HCT116 (cell line): ENCODE measurements around the gene FGB. TPM values are rescaled to one million over a fixed set of nuclear protein-coding genes. Genes with fewer than 3 reads are reported as not detected.

ENCODE experiments used
- ATAC-seq: fragments of 200-7000 bp; cut with Tn5 transposase; 2 replicates; pipeline ENCODE4 v1.9.1; 2020; ENCODE audit warnings: mild to moderate bottlenecking, moderate library complexity
- BruUV-seq: library from RNA; stranded (reverse); fragments of 400-500 nt; replicated peaks from 2 replicates; lab custom pipeline; 2021; lab: Mats Ljungman, UMichigan
- CTCF ChIA-PET: fragments of 300-600 bp; sonication (Branson Sonifier 250); formaldehyde crosslinking; loops from one replicate; lab custom pipeline; 2021; ENCODE audit warnings: antibody characterized with exemption; lab: Charles Lee
- POLR2A ChIA-PET: fragments of 300-600, 350-600 bp; sonication (Branson Sonifier 250); formaldehyde crosslinking; loops from one replicate; lab custom pipeline; 2021; ENCODE audit warnings: antibody characterized with exemption; lab: Charles Lee
- RAD21 ChIA-PET, 2 experiments: fragments of 300-600 bp; sonication (Branson Sonifier 250); formaldehyde crosslinking; loops; one replicate each; lab custom pipeline; 2023; ENCODE audit warnings: low total read pairs in 2 of 2; ENCODE audit not compliant: uncharacterized antibody in 2 of 2, unreplicated experiment in 2 of 2, low non-redundant PET in 1 of 2; lab: Charles Lee
- DNase-seq: peaks from one replicate; pipeline ENCODE4 v3.0.0-alpha.2; 2010; ENCODE audit warnings: low read depth, low spot score
- H2AFZ ChIP-seq: fragments of 200-600 bp; shearing (Covaris generic), sonication (generic); 2 replicates; pipeline ENCODE4 v1.6.1; 2017; ENCODE audit warnings: low read depth, mixed run types, mixed read lengths, antibody characterized with exemption, low read length; ENCODE audit not compliant: poor library complexity, severe bottlenecking
- H3K27ac ChIP-seq: 2 replicates; pipeline ENCODE4 v1.5.1; 2012; ENCODE audit warnings: low read depth, low read length
- H3K27me3 ChIP-seq: fragments of 200-600 bp; sonication (generic); 2 replicates; pipeline ENCODE4 v1.6.1; 2016; ENCODE audit warnings: mixed run types, low read length, mixed read lengths; ENCODE audit not compliant: insufficient read depth
- H3K36me3 ChIP-seq, 2 experiments: fragments of 200-500 bp in 1 of 2; fragments of 200-600 bp in 1 of 2; sonication (Bioruptor generic) in 1 of 2; sonication (generic) in 1 of 2; 2 replicates each; pipeline versions ENCODE4 v1.5.1 to v1.6.1; 2014 to 2016; ENCODE audit warnings: low read length in 2 of 2, inconsistent platforms in 1 of 2, mixed read lengths in 1 of 2, mixed run types in 1 of 2; ENCODE audit not compliant: insufficient read depth in 2 of 2, control insufficient read depth in 1 of 2
- H3K4me1 ChIP-seq, 2 experiments: fragments of 200-600 bp in 1 of 2; sonication (generic) in 1 of 2; 2 replicates each; pipeline versions ENCODE4 v1.5.1 to v1.6.1; 2012 to 2017; ENCODE audit warnings: low read length in 2 of 2, inconsistent platforms in 1 of 2, mild to moderate bottlenecking in 1 of 2, mixed read lengths in 1 of 2, mixed run types in 1 of 2, moderate library complexity in 1 of 2; ENCODE audit not compliant: insufficient read depth in 2 of 2, control insufficient read depth in 1 of 2
- H3K4me2 ChIP-seq: fragments of 200-600 bp; sonication (generic); 2 replicates; pipeline ENCODE4 v1.6.1; 2017; ENCODE audit warnings: mixed run types, low read length, mixed read lengths
- H3K4me3 ChIP-seq, 2 experiments: fragments of 200-600 bp in 1 of 2; sonication (generic) in 1 of 2; replicated peaks in 1 of 2; 2 replicates each; pipeline ENCODE4 v1.5.1; 2011 to 2016; ENCODE audit warnings: low read length in 2 of 2, control low read depth in 1 of 2, low read depth in 1 of 2, mild to moderate bottlenecking in 1 of 2, mixed read lengths in 1 of 2, mixed run types in 1 of 2
- H3K79me2 ChIP-seq: fragments of 200-600 bp; sonication (generic); 2 replicates; pipeline ENCODE4 v1.6.1; 2017; ENCODE audit warnings: mild to moderate bottlenecking, mixed run types, low read length, moderate library complexity, mixed read lengths; ENCODE audit not compliant: insufficient read depth
- H3K9ac ChIP-seq: fragments of 200-600 bp; sonication (generic); 2 replicates; pipeline ENCODE4 v1.6.1; 2016; ENCODE audit warnings: low read length, mixed read lengths
- H3K9me2 ChIP-seq: fragments of 200-600 bp; sonication (generic), shearing (Covaris generic); 2 replicates; pipeline ENCODE4 v1.6.1; 2017; ENCODE audit warnings: mixed run types, mild to moderate bottlenecking, moderate library complexity; ENCODE audit not compliant: insufficient read depth
- H3K9me3 ChIP-seq, 2 experiments: fragments of 200-500 bp in 1 of 2; fragments of 200-600 bp in 1 of 2; sonication (Bioruptor generic) in 1 of 2; sonication (generic) in 1 of 2; 2 replicates each; pipeline ENCODE4 v1.6.1; 2014 to 2017; ENCODE audit warnings: low read length in 2 of 2, mixed read lengths in 2 of 2, inconsistent platforms in 1 of 2, low read depth in 1 of 2, mild to moderate bottlenecking in 1 of 2, mixed run types in 1 of 2, moderate library complexity in 1 of 2; ENCODE audit not compliant: control insufficient read depth in 1 of 2, insufficient read depth in 1 of 2
- H4K20me1 ChIP-seq: fragments of 200-600 bp; sonication (generic), shearing (Covaris generic); 2 replicates; pipeline ENCODE4 v1.6.1; 2017; ENCODE audit warnings: mixed run types, mild to moderate bottlenecking, moderate library complexity; ENCODE audit not compliant: insufficient read depth
- CBX3 ChIP-seq: IDR thresholded peaks from 2 replicates; pipeline ENCODE4 v1.6.1; 2012; ENCODE audit warnings: low read depth
- CEBPB ChIP-seq: IDR thresholded peaks from 2 replicates; pipeline ENCODE4 v1.6.1; 2012; ENCODE audit warnings: low read depth
- CTCF ChIP-seq, 3 experiments: fragments of 200-600 bp in 1 of 3; sonication (generic) in 1 of 3; IDR thresholded peaks in 2 of 3; conservative IDR thresholded peaks in 1 of 3; 2 replicates each; pipeline ENCODE4 v1.5.1; 2012 to 2017; ENCODE audit warnings: low read depth in 2 of 3, low read length in 2 of 3, antibody characterized with exemption in 1 of 3, borderline replicate concordance in 1 of 3, control low read depth in 1 of 3, mild to moderate bottlenecking in 1 of 3, mixed read lengths in 1 of 3, mixed run types in 1 of 3, moderate library complexity in 1 of 3; ENCODE audit not compliant: insufficient read depth in 1 of 3
- JUND ChIP-seq: IDR thresholded peaks from 2 replicates; pipeline ENCODE4 v1.6.1; 2012
- POLR2A ChIP-seq: IDR thresholded peaks from 2 replicates; pipeline ENCODE4 v1.7.0; 2011; ENCODE audit warnings: borderline replicate concordance; ENCODE audit not compliant: insufficient read depth, insufficient read length; ENCODE audit errors: extremely low read depth
- REST ChIP-seq: IDR thresholded peaks from 2 replicates; pipeline ENCODE4 v1.6.1; 2012; ENCODE audit warnings: low read depth
- SP1 ChIP-seq: IDR thresholded peaks from 2 replicates; pipeline ENCODE4 v1.6.1; 2012; ENCODE audit warnings: low read depth
- SRF ChIP-seq: IDR thresholded peaks from 2 replicates; pipeline ENCODE4 v1.6.1; 2012; ENCODE audit warnings: low read depth
- intact Hi-C: fragments of 100-400 bp; cut with micrococcal nuclease; formaldehyde crosslinking; loops from 2 replicates; pipeline ENCODE4 v1.10.0; 2022
- total RNA-seq: library from RNA; stranded (reverse); gene quantifications from one replicate; pipeline ENCODE4 v1.2.1, GENCODE V29; 2021; ENCODE audit not compliant: unreplicated experiment

Gene FGB
- total RNA-seq, 1 experiment from 2014 or later: 2.0 TPM

- no peaks in the 10 kb centered on the region for H3K79me2 ChIP-seq
- no peaks in the 10 kb centered on the region for H4K20me1 ChIP-seq
- ChIA-PET RAD21 (no interaction called here), CTCF (interaction anchor here (0.9 kb wide), 1 partner anchor 40 kb away, joined by 3 read pairs; no protein-coding TSS in a partner anchor), POLR2A (no interaction called here)
- H3K27me3 ChIP-seq: no peaks in the 10 kb centered on the region
- H3K36me3 ChIP-seq: no peaks in the 10 kb centered on the region
- no peak overlapping the region for H3K27ac ChIP-seq
- BruUV-seq: no TSS peak
- intact Hi-C loops: no loop called here
- H3K4me3 ChIP-seq: no peak overlapping the region
- DNase-seq (no peak), ATAC-seq (no peak)
- no peaks in the 10 kb centered on the region for H3K4me1 ChIP-seq
- no peak overlapping the region for H2AFZ ChIP-seq
- TF ChIP-seq SRF (no peak), SP1 (no peak), CEBPB (no peak), CBX3 (no peak), CTCF (IDR thresholded peaks at IDR 0.05 in 2 of 3, conservative IDR thresholded peaks at IDR 0.05 in 1 of 3; ENCODE audit: borderline replicate concordance in 1 of 3, insufficient read depth in 1 of 3, low read depth in 2 of 3, low read length in 2 of 3) (no peak), REST (no peak), POLR2A (no peak), JUND (no peak)
- no peak overlapping the region for H3K9ac ChIP-seq
- no peaks in the 10 kb centered on the region for H3K9me3 ChIP-seq
- no peaks in the 10 kb centered on the region for H3K9me2 ChIP-seq
- no peak overlapping the region for H3K4me2 ChIP-seq
Observed at GRCh38 chr4:154574311-154574710, 11.5 kb downstream of the FGB start.
